ENCODE results near the gene PXDN. TPM values are rescaled to one million over a fixed set of nuclear protein-coding genes. Genes with fewer than 3 reads are reported as not detected.

Gene PXDN
- total RNA-seq, 4 donors from 2014 or later: 101 to 169 (median 134) TPM

DNA sequence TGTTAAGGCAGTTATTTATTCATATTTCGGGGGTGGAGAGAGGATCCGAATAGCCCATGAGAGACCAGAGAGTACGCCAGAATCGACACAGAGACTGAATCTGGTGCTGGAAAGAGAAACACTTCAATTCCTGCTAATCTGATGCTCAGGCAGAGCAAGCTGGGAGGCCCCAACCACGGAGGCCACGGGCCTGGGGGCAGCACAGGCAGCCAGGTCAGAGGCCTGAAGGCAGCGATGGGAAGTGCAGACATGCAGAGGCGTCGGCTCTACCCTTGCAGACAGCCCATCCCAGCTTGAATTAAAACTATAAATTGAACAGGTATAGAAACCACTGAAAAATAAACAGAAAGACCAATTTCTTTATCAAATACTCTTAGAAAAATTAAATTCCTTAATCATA, 50.6 kb downstream of the PXDN start:
- TF ChIP-seq, protein P1, sequence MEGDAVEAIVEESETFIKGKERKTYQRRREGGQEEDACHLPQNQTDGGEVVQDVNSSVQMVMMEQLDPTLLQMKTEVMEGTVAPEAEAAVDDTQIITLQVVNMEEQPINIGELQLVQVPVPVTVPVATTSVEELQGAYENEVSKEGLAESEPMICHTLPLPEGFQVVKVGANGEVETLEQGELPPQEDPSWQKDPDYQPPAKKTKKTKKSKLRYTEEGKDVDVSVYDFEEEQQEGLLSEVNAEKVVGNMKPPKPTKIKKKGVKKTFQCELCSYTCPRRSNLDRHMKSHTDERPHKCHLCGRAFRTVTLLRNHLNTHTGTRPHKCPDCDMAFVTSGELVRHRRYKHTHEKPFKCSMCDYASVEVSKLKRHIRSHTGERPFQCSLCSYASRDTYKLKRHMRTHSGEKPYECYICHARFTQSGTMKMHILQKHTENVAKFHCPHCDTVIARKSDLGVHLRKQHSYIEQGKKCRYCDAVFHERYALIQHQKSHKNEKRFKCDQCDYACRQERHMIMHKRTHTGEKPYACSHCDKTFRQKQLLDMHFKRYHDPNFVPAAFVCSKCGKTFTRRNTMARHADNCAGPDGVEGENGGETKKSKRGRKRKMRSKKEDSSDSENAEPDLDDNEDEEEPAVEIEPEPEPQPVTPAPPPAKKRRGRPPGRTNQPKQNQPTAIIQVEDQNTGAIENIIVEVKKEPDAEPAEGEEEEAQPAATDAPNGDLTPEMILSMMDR (IDR thresholded peaks at IDR 0.05; ENCODE audit: low read depth): no peak

DNA sequence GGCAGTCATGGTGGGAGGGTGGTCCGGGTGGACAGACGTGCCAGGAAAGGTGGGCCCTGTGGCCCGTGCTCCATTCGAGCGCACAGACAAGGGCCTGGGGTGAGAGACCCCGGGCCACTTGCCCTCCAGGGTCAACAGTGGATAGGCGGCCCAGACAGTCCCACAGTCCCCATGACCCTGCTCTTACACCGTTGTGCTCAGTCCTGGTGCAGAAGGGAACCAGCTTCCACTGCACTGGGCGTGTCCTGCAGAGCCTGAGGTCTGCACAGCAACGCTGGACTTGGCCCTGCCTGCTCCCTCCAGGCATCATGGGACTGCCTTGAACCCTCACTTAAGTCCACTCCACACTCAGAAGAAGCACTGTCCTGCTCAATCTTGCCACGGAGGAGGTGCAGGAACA, 52.0 kb downstream of the PXDN start:
- TF ChIP-seq, protein P1 (IDR thresholded peaks at IDR 0.05; ENCODE audit: low read depth): no peak

DNA sequence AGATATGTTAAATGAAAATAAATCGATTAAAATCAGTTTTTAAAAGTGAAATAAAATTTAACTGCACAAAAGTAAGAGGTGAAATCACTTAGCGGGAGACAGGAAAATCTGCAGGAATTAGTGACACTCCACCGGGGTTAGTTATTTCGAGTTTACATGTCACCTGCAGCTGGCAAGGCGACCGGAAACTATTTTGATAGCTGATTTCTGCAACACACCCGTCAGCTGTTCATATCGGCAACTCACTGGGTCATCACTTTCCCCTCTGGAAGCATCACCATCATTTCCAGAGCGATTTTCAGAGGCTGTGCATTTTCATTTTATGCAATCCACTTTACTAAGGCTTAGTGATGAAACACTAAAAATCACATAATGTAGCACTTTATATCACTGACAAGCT, 52.9 kb downstream of the PXDN start:
- TF ChIP-seq, protein P1 (IDR thresholded peaks at IDR 0.05; ENCODE audit: low read depth): no peak

DNA sequence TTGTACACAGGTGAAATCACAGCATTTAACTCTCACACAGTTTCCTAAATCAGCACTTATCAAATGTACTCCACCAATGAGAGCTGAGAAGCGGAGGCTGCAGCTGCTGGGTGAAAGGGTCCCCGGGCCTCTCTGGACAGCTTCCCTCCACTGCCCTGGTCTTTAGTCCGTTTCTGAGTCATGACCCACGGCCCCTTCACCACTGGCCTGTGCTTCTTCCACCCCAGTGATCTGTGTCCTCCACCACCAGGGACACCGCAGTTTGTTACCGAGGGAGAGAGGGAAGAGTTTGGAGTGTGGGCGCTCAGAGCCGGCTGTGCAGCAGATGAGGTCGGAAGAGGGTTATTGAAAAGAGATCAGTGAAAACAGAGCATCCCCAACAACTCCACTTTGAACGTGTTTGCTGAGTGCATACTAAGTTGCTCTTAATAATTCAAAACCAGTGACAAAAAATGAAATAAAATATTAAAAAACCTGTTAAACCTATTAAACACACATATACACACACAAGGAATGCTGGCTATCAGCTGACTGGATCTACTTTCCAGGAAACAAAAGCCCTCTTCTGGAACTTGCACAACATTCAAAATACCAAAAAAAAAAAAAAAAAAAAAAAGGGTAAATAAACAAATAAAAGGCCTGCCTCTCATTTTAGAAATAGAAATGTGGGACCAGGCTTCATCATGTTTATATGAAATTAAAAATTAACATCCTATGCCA, 54.1 kb downstream of the PXDN start:
- TF ChIP-seq, protein P1 (IDR thresholded peaks at IDR 0.05; ENCODE audit: low read depth): no peak

DNA sequence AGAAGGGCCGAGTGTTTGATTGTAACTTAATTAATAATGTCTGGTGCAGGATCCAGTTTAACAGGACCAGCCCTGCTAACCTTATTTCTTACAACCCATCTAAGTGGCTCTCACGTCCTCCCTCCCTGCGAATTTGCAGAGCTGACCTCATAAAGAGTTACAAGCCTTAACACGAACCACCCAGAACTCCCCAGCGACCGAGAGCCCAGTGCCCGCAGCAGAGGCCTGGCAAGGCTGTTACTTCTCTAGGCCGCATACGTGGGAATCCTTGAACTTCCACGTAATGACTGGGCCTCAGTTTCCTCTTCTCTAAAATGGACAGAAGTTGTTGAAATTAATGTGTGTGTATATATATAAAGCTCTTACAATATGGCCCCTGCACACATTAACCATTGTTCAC, 55.5 kb downstream of the PXDN start:
- TF ChIP-seq, protein P1 (IDR thresholded peaks at IDR 0.05; ENCODE audit: low read depth): no peak

DNA sequence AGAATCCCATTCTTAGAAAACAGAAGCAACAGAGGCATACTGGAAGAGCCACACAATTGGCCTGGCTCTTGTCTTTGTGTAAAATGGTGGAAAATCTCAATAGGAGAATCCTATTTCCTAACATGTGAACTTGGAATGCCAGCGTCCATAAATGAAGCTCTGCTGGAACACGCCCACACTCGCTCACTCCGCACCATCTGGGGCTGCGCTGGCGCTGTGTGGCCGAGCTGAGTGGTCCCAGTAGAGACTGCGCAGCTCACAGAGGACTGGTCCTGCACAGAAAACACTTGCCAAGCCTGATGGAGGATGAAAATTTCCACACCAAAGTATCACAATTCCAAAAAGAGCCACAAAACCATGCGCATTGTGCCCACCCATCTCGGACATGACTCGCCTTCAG, 56.2 kb downstream of the PXDN start:
- TF ChIP-seq, protein P1 (IDR thresholded peaks at IDR 0.05; ENCODE audit: low read depth): no peak

DNA sequence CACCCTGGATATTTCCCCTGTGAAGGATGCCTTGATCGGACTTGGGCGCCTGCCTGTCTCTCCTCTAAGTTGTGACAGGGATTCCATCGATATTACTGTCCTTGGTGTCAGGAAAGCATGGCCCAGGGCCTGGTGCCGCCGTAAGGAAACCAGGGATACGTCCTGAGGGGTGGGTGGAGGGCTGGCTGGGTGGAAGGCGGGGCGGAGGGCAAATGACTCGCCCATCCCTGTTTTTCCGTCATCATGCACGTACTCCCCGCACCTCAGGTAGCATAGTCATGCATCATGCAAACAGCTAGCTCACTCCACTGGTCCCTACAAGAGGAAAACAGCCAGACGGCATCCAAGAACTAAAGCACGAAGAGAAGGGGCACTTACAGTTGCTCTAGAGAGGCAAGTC, 57.1 kb downstream of the PXDN start:
- TF ChIP-seq, protein P1 (IDR thresholded peaks at IDR 0.05; ENCODE audit: low read depth): no peak
